HEK293T (cell line): Measurements from ENCODE around the gene KIRREL3.

Experiments
- CTCF ChIA-PET: fragments of 350-600 bp; formaldehyde crosslinking; extraction: SDS; loops from one replicate; lab custom pipeline; 2021; ENCODE audit warnings: antibody characterized with exemption, inconsistent platforms; lab: Yijun Ruan, JAX
- POLR2A ChIA-PET: fragments of 350-600 bp; formaldehyde crosslinking; extraction: SDS; loops from one replicate; lab custom pipeline; 2020; ENCODE audit warnings: antibody characterized with exemption, inconsistent platforms; lab: Yijun Ruan, JAX
- DNase-seq: peaks from one replicate; pipeline ENCODE4 v3.0.0; 2012; ENCODE audit warnings: mixed read lengths; ENCODE audit errors: extremely low spot score
- ARNT ChIP-seq: fragments of 450-650 bp; IDR thresholded peaks from 2 replicates; pipeline ENCODE4 v1.6.1; 2017; ENCODE audit warnings: mild to moderate bottlenecking
- BHLHE40 ChIP-seq: fragments of 450-650 bp; IDR thresholded peaks from 2 replicates; pipeline ENCODE4 v1.6.1; 2016; ENCODE audit warnings: mild to moderate bottlenecking, moderate library complexity, borderline replicate concordance
- CTBP1 ChIP-seq: fragments of 450-650 bp; IDR thresholded peaks from 2 replicates; pipeline ENCODE4 v1.6.1; 2016; ENCODE audit warnings: borderline replicate concordance
- ELF4 ChIP-seq: fragments of 450-650 bp; IDR thresholded peaks from 2 replicates; pipeline ENCODE4 v1.6.1; 2017; ENCODE audit warnings: antibody characterized with exemption
- FOXA1 ChIP-seq: fragments of 450-650 bp; IDR thresholded peaks from 2 replicates; pipeline ENCODE4 v1.6.1; 2016; ENCODE audit warnings: mild to moderate bottlenecking
- FOXK2 ChIP-seq: fragments of 450-650 bp; IDR thresholded peaks from 2 replicates; pipeline ENCODE4 v1.6.1; 2016; ENCODE audit warnings: mild to moderate bottlenecking
- FOXM1 ChIP-seq: fragments of 450-650 bp; IDR thresholded peaks from 2 replicates; pipeline ENCODE4 v1.6.1; 2017; ENCODE audit warnings: mild to moderate bottlenecking, borderline replicate concordance
- HDGF ChIP-seq: fragments of 450-650 bp; IDR thresholded peaks from 2 replicates; pipeline ENCODE4 v1.6.1; 2017; ENCODE audit warnings: antibody characterized with exemption, borderline replicate concordance
- L3MBTL2 ChIP-seq: fragments of 450-650 bp; conservative IDR thresholded peaks from 2 replicates; pipeline ENCODE4 v1.6.1; 2016; ENCODE audit warnings: mild to moderate bottlenecking
- LEF1 ChIP-seq: fragments of 450-650 bp; IDR thresholded peaks from 2 replicates; pipeline ENCODE4 v1.6.1; 2017; ENCODE audit warnings: mild to moderate bottlenecking, borderline replicate concordance
- NFRKB ChIP-seq: fragments of 450-650 bp; IDR thresholded peaks from 2 replicates; pipeline ENCODE4 v1.6.1; 2016; ENCODE audit warnings: mild to moderate bottlenecking, moderate library complexity
- PKNOX1 ChIP-seq: fragments of 450-650 bp; IDR thresholded peaks from 2 replicates; pipeline ENCODE4 v1.6.1; 2016
- SP1 ChIP-seq: fragments of 450-650 bp; IDR thresholded peaks from 2 replicates; pipeline ENCODE4 v1.6.1; 2017
- SUZ12 ChIP-seq: fragments of 450-650 bp; IDR thresholded peaks from 2 replicates; pipeline ENCODE4 v1.6.1; 2016; ENCODE audit warnings: mild to moderate bottlenecking
- TARDBP ChIP-seq: fragments of 450-650 bp; IDR thresholded peaks from 2 replicates; pipeline ENCODE4 v1.6.1; 2016
- ZNF384 ChIP-seq: fragments of 450-650 bp; IDR thresholded peaks from 2 replicates; pipeline ENCODE4 v1.6.1; 2016

Gene KIRREL3

GRCh38 chr11:126612671-126613070 lies 387.9 kb downstream of the KIRREL3 start:
- DNase-seq, result no peak
- POLR2A ChIA-PET, result no interaction called here
- CTCF ChIA-PET, result no interaction called here

GRCh38 chr11:126611438-126611837 lies 389.1 kb downstream of the KIRREL3 start:
- ChIA-PET CTCF (no interaction called here), POLR2A (no interaction called here)

More at GRCh38 chr11:126612671-126613070, 387.9 kb downstream of the KIRREL3 start:
- no peak for TF ChIP-seq CTBP1
- no peak for TF ChIP-seq HDGF
- TF ChIP-seq LEF1, result no peak
- TF ChIP-seq L3MBTL2, result no peak
- no peak for TF ChIP-seq SP1
- no peak for TF ChIP-seq ELF4
- TF ChIP-seq NFRKB, result no peak
- TF ChIP-seq FOXM1, result no peak
- TF ChIP-seq FOXA1, result no peak
- no peak for TF ChIP-seq BHLHE40
- TF ChIP-seq SUZ12, result no peak
- TF ChIP-seq PKNOX1, result no peak
- no peak for TF ChIP-seq ARNT
- TF ChIP-seq FOXK2, result no peak
- no peak for TF ChIP-seq ZNF384
- TF ChIP-seq TARDBP, result no peak

GRCh38 chr11:126608658-126609057 lies 391.9 kb downstream of the KIRREL3 start:
- TF ChIP-seq SUZ12, result no peak
- TF ChIP-seq TARDBP, result no peak
- TF ChIP-seq ARNT, result no peak
- TF ChIP-seq LEF1, result no peak
- no peak for TF ChIP-seq NFRKB
- no peak for TF ChIP-seq ELF4
- no peak for TF ChIP-seq L3MBTL2
- TF ChIP-seq FOXA1, result no peak
- TF ChIP-seq HDGF, result no peak
- TF ChIP-seq FOXK2, result no peak
- no peak for TF ChIP-seq SP1
- no peak for TF ChIP-seq FOXM1
- no peak for TF ChIP-seq ZNF384
- no peak for TF ChIP-seq BHLHE40
- DNase-seq, result no peak
- POLR2A ChIA-PET, result no interaction called here
- CTCF ChIA-PET, result no interaction called here

More at GRCh38 chr11:126611438-126611837, 389.1 kb downstream of the KIRREL3 start:
- DNase-seq, result no peak
- TF ChIP-seq SP1 (no peak), FOXM1 (no peak), ZNF384 (no peak), LEF1 (no peak), SUZ12 (no peak), ARNT (no peak), CTBP1 (no peak), HDGF (no peak), TARDBP (no peak), FOXK2 (no peak), NFRKB (no peak)

GRCh38 chr11:126607776-126608541 lies 392.6 kb downstream of the KIRREL3 start:
- DNase-seq, result no peak
- ChIA-PET POLR2A (no interaction called here), CTCF (interaction anchor here (1.2 to 1.7 kb wide), 3 partner anchors 20 to 382 kb away, joined by 3 to 5 read pairs (median 5); no protein-coding TSS in a partner anchor)
- TF ChIP-seq TARDBP, result no peak
- TF ChIP-seq FOXA1, result no peak
- no peak for TF ChIP-seq ELF4
- TF ChIP-seq L3MBTL2, result no peak
- no peak for TF ChIP-seq FOXM1
- no peak for TF ChIP-seq CTBP1
- no peak for TF ChIP-seq LEF1
- no peak for TF ChIP-seq BHLHE40
- no peak for TF ChIP-seq FOXK2
- TF ChIP-seq ZNF384, result no peak
- no peak for TF ChIP-seq NFRKB
- TF ChIP-seq SP1, result no peak
- TF ChIP-seq PKNOX1, result no peak
- no peak for TF ChIP-seq ARNT
- no peak for TF ChIP-seq SUZ12
- TF ChIP-seq HDGF, result no peak

GRCh38 chr11:126607374-126607773 lies 393.2 kb downstream of the KIRREL3 start:
- TF ChIP-seq FOXM1, result no peak
- TF ChIP-seq SP1, result no peak
- TF ChIP-seq HDGF, result no peak
- TF ChIP-seq L3MBTL2, result no peak
- TF ChIP-seq PKNOX1, result no peak
- no peak for TF ChIP-seq ELF4
- TF ChIP-seq FOXA1, result no peak
- no peak for TF ChIP-seq LEF1
- TF ChIP-seq NFRKB, result no peak
- POLR2A ChIA-PET, result no interaction called here
- CTCF ChIA-PET, result interaction anchor here (0.7 to 1.7 kb wide), 6 partner anchors 8 to 383 kb away, joined by 3 to 5 read pairs (median 3); no protein-coding TSS in a partner anchor
- DNase-seq, result peak; percentile 76
